NCI-H226 (cell line): ENCODE results near the gene SPPL2C.
A peak's percentile ranks its signal among the peaks of the same experiment; 100 is the strongest.

ENCODE experiments used
- DNase-seq: peaks from one replicate; pipeline ENCODE4 v3.0.0-alpha.2; 2015

Gene SPPL2C

DNA sequence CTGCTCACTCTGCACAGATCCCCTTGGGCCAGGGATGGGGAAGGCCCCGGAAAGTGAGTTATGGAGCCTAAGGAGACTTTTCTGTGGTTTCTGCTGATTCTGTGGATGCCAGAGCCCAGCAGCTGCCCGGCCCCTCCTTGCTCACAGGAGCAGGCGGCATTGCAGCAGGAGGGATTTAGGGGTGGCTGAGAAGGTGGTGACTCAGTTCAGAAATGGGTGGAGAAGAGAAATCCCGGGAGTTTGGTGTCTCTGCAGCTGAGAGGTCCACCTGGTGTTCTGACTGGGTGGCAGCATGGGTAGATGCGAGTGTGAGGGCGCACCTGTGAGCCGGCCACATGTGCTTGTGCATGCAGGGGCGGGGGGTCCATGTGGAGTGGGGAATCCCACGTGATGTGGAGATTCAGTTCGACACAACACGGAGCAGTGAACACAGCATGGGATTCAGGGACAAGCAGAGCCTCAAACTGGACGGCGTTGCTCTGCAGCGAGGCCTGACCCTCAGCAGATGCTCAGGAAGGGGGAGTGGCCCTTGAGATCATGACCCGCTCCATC, 16.0 kb upstream of the SPPL2C start:
- DNase-seq: peak; percentile 45

GRCh38 chr17:45833920-45834319, 10.8 kb upstream of the SPPL2C start:
- DNase-seq: no peak

DNA sequence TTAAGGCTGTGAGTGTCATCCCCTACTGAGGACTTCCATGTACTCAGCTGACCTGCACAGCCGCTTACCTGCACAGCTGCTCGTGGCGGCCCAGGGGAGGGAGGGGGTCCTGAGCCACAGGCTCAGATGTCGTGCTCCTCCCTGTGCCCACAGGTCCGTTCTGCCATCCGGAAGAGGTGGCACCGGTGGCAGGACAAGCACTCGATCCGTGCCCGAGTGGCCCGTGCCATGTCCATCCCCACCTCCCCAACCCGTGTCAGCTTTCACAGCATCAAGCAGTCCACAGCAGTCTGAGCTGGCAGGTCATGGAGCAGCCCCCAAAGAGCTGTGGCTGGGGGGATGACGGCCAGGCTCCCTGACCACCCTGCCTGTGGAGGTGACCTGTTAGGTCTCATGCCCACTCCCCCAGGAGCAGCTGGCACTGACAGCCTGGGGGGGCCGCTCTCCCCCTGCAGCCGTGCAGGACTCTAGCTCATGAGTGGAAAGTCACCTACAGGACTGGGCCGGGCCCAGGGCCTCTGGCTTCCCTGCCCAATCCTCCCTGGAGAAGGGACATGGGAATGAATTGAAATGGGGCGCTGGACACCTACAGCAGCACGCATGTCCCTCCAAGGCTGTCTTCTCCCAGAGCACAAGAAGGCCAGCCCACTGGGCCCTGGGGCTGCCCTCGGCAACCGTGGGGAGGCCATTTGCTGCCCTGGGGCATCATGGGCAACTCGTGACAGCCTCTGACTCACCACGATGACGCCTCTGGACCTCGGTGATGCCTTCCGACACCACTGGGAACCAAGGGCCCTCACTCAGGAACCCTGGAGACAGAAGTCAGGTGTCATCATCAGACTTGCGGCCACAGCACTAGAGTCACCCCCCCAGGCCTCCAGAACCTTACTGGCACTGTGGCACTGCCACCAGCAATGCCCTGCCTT, 9.9 kb upstream of the SPPL2C start:
- no peak for DNase-seq

GRCh38 chr17:45835481-45835880, 9.2 kb upstream of the SPPL2C start:
- DNase-seq: no peak

DNA sequence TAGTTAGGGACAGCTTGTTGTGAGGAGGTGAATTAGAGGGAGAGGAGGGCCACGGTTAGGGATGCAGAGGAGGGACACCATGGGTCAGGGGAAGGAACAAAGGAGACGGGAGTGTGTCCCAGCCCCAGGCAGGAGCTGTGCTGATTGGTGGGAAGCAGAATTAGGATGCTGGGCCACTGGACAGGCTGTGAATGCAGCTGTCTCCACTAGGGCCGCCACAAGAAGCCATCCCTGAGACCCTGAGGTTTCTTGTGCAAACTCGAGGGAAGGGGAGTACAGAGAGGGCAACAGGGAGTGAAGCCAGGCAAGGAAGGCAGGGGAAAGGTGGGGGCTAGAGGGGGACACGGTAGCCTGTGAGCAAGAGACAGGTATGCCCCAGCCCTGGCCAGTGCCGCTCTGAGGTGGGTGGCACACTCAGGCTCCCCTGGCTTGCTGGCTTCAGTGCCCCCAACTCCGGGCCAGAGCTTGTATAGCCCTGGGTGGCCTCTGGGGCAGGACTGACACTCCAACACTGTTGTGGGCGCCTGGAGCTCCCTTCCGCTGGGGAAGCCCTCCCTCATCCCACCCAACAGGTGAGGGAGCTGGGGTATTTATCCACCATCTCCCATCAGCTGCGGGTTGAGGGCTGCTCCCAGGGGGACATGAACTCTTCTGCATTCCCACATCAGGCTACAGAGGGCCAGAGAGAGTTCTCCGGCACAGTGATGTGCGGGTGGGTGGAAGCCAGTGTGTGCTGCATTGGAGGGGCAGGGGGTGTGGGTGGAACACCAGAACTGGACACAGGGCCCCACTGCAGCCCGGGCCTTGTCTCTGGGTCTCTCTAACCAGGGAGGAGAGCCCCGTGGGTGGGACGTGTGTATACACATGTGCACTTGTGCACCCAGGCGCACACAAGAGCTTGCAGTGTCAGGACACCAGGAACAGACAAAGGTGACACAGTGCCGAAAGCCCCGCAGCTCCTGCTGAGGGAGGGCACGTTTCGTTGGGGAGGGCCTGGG, 8.3 kb upstream of the SPPL2C start:
- DNase-seq: no peak

- DNase-seq: no peak
These were observed 7.5 kb upstream of the SPPL2C start for GRCh38 chr17:45837187-45837586.

DNA sequence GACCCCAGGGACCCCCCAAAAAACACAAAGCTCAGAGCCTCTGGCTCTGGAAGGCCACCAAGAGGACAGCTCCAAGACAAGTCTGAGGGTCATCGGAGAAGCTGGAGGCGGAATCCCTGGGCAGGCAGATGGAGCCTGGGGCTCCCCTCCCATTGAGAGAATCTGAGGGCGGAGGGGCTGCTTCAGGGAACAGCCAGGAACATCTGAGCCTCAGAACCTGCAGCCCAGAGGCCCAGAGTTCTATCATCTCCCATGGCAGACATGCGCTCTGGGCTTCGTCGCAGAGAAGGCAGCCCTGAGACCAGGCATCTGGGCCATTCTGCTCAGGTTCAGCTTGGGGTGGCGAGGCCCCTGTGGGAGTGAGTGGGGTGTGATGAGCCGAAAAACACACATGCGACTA, 7.1 kb upstream of the SPPL2C start:
- DNase-seq: no peak

DNA sequence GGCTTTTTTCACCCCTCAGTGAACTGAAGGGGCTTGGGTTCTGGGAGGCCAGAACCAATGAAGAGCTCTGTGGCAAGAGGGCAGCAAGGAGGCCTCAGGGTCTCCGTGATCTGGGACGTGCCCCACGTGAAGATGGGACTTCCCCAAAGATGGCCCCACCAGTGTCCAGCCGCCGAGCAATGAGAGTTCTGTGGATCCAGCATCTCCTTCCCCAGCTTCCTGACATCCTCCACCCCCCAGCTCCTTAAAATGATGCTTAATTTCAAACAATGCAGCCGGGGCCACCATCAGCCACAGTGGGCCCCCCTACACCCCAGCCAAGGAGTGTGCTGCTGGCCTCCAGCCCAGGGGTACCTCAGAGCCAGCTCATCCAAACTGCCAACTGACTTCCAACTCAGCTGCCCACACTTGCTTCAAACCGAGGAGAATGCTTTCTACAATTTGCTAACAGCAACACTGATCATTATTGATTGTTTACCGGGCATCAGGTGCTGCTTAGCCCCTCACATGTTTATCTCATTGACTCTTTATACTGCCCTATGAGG, 5.9 kb upstream of the SPPL2C start:
- no peak for DNase-seq

GRCh38 chr17:45839442-45839841, 5.2 kb upstream of the SPPL2C start:
- no peak for DNase-seq

GRCh38 chr17:45841186-45841585, 3.5 kb upstream of the SPPL2C start:
- DNase-seq: no peak

DNA sequence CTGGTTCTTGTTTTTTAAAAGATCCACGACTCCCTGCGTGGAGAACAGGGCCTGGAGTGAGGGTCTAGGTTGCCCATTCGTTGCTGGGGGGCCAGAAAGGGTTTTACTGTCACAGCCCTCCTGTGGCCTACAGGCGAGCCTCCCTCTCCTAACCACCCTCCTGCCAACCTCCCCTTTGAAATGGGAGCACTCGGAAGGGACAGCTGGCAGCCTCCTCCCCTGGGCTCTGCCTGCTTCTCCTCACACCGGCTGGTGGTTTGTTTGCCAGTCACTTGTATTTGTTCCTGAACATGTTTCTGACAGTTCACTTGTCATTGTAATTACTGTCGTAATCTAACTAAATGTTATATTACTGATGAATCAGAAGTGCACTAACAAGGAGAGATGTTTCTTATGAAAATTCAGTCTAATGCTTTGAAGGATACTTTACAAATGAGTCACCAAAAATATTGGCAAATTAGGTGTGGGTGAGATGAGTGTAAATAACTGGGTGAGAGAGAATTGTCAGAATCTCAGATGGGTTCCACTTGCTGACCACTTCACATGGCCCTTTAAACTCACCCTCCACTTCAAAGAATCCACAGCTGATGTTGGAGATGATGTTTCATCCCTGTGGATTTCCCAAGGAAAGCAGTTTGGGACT, 2.7 kb upstream of the SPPL2C start:
- DNase-seq: no peak

DNA sequence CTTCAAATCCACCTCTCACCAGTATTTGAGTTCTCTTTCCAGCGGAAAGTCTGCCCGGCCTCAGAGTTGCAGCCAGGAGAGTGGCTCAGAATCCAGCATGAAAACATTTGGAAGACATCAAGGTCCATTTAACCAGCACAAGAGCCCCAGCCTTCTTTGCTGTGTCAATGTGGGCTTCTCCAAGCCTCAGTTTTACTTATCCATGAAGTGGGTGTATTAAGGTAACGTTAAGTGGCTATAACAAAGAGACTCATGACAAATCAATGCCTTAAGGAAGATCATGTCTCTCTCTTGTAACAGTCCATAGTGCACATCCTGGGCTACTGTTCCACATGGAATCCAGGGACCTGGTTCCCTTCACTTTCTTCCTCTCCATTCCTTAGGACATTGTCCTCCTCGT, 959 bp upstream of the SPPL2C start:
- DNase-seq: no peak

DNA sequence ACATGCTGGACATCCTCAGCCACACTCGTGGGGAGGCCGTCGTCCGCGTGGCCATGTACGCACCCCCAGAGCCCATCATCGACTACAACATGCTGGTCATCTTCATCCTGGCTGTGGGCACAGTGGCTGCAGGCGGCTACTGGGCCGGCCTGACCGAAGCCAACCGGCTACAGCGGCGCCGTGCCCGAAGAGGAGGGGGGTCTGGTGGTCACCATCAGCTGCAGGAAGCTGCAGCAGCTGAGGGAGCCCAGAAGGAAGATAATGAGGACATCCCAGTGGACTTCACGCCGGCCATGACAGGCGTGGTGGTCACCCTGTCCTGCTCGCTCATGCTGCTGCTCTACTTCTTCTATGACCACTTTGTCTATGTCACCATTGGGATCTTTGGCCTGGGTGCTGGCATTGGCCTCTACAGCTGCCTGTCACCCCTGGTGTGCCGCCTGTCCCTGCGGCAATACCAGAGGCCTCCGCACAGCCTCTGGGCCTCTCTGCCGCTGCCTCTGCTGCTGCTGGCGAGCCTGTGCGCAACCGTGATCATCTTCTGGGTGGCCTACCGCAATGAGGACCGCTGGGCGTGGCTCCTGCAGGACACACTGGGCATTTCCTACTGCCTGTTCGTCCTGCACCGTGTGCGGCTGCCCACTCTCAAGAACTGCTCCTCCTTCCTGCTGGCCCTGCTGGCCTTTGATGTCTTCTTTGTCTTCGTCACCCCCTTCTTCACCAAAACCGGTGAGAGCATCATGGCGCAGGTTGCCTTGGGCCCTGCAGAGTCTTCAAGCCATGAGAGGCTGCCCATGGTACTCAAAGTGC, 900 bp downstream of the SPPL2C start:
- DNase-seq: no peak

DNA sequence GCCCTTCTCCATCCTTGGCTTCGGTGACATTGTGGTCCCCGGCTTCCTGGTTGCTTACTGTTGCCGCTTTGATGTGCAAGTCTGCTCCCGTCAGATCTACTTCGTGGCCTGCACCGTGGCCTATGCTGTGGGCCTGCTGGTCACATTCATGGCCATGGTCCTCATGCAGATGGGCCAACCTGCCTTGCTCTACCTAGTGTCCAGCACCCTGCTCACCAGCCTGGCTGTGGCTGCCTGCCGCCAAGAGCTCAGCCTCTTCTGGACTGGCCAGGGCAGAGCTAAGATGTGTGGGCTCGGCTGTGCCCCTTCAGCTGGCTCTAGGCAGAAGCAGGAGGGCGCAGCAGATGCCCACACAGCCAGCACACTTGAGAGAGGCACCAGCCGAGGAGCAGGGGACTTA, 1.5 kb downstream of the SPPL2C start:
- no peak for DNase-seq

DNA sequence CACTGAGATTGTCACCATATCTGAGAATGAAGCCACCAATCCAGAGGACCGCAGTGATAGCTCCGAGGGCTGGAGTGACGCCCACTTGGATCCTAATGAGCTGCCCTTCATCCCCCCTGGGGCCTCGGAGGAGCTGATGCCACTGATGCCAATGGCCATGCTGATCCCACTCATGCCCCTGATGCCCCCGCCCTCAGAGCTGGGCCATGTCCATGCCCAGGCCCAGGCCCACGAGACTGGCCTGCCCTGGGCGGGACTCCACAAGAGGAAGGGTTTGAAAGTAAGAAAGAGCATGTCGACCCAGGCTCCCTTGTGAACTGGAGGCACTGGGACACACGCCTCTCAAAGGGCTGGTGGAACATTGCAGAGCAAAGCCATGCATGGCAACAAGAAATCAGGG, 2.0 kb downstream of the SPPL2C start:
- no peak for DNase-seq

DNA sequence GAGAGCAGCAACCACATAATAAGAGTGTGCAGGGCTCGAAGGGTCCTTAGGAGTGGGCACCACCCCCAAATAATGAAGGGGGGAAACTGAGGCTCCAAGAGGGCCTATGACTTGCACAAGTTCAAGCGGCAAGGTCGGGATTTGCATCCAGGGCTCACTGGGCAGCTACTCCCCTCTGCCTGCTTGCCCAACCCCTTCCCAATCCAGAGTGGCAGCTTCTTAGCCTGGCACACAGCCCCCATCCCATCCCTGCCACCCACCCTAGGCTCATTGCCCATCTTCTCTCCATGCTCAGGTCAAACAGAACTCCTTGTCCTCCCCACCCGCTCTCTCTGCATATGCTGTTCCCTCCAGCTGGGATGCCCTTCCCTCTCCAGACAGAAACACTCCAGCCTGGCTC, 2.4 kb downstream of the SPPL2C start:
- no peak for DNase-seq

GRCh38 chr17:45847747-45848146, 3.1 kb downstream of the SPPL2C start:
- DNase-seq: no peak

DNA sequence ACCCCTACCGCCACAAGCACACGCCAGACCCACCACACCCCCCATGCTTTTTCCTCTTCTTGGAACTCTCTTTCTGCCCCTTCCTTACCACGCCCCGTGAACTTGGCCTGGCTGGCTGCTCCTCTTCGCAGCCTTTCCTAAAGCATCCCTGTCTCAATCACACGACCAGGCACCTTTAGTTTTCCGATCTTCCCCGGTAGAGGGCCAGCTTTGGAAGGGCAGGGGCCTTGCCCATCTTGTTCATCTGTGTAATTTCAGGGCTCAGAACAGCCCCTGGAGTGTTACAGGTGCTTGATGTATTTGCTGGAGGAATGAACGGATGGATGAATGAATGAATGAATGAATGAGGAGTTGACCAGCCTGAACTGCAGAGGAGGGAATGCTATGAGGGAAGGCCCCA, 3.7 kb downstream of the SPPL2C start:
- no peak for DNase-seq

- DNase-seq: no peak
These were observed 4.3 kb downstream of the SPPL2C start for GRCh38 chr17:45848868-45849535.

DNA sequence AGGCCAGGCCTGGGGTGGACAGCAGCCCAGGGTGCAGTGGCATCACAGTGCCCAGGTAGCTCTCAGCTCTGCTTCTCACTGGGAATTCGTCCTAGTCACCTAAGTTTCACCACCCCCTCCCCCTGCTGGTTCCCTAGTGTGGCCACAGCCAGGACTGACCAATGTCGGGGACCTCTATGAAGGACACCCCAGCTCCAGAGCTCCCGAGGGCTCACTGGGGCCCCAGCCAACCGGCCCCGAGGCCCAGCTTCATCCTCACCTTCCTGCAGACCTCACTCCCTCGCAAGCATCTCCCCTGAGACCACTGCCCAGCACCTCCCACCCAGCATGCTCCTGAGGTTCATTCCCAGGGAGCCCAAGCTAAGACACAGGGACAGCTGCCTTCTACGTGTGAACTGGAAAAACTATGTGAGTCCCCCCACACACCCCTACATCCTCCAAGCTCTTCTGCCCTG, 4.9 kb downstream of the SPPL2C start:
- DNase-seq: no peak

DNA sequence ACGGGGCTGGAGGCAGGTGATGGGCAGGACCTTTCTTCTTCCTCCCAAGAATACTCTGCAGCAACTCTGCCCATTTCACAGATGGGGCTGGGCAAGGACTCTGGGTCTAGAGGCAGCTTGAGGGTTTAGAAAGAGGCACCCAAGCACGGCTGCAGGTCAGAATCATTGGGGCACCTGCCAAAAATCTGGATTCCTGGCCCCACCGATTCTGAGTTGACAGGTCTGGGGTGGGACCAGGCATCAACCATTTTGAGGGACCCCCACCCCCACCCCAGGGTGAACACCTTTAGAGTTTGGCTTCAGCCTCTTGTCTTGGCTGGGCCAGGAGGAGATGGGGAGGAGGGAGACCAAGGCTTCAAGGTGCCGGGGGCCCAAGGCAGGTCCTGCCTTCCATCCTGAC, 5.3 kb downstream of the SPPL2C start:
- DNase-seq: no peak
